Left ventricle myocardium inferior (tissue), 1 donor: ENCODE measurements around the gene ATL2. TPM values are rescaled to one million over a fixed set of nuclear protein-coding genes. Genes with fewer than 3 reads are reported as not detected.

ENCODE experiments used
- DNase-seq: peaks from one replicate; pipeline ENCODE4 v3.0.0-alpha.2; 2020
- H3K27ac ChIP-seq: fragments of 200-600 bp; replicated peaks from 2 replicates; pipeline ENCODE4 v1.8.0; 2021
- H3K27me3 ChIP-seq: fragments of 200-600 bp; 2 replicates; pipeline ENCODE4 v1.8.0; 2021; ENCODE audit warnings: low read depth
- H3K36me3 ChIP-seq: fragments of 200-600 bp; 2 replicates; pipeline ENCODE4 v1.8.0; 2021
- H3K4me1 ChIP-seq: fragments of 200-600 bp; 2 replicates; pipeline ENCODE4 v1.8.0; 2021
- H3K4me3 ChIP-seq: fragments of 200-600 bp; 2 replicates; pipeline ENCODE4 v1.8.0; 2021; ENCODE audit warnings: mild to moderate bottlenecking, moderate library complexity
- H3K9me3 ChIP-seq: fragments of 200-600 bp; replicated peaks from 2 replicates; pipeline ENCODE4 v1.8.0; 2021
- intact Hi-C: fragments of 100-400 bp; cut with micrococcal nuclease; formaldehyde crosslinking; loops from one replicate; pipeline ENCODE4 v1.11.0; 2022
- long read RNA-seq: library from polyadenylated mRNA; unstranded; transcript quantifications from one replicate; pipeline ENCODE4 v2.0.0, GENCODE V29; 2021
- total RNA-seq: library from RNA; stranded (reverse); fragmentation: NEBNext Ultra II Directional; extraction: Animal tissue kit (Norgen Biotek cat#: 25700); gene quantifications from one replicate; pipeline ENCODE4 v1.2.1, GENCODE V29; 2021
- TF ChIP-seq, protein P1 (sequence below): fragments of 200-600 bp; IDR thresholded peaks from 2 replicates; pipeline ENCODE4 v1.8.0; 2021; ENCODE audit warnings: antibody characterized with exemption, mild to moderate bottlenecking, borderline replicate concordance
- donor health status: DM: no; HTN: yes; CAD: no; lungs with severe emphysema.

Gene ATL2
- total RNA-seq, result 28.4 TPM
- long read RNA-seq, transcript ATL2-201 (13 exons, 2,868 nt), result major isoform, 15 of 21 reads
- long read RNA-seq, partial matches to known transcripts, result 2 of 21 reads
- long read RNA-seq, other reads (novel, unspliced or antisense), result 3 of 21 reads

DNA sequence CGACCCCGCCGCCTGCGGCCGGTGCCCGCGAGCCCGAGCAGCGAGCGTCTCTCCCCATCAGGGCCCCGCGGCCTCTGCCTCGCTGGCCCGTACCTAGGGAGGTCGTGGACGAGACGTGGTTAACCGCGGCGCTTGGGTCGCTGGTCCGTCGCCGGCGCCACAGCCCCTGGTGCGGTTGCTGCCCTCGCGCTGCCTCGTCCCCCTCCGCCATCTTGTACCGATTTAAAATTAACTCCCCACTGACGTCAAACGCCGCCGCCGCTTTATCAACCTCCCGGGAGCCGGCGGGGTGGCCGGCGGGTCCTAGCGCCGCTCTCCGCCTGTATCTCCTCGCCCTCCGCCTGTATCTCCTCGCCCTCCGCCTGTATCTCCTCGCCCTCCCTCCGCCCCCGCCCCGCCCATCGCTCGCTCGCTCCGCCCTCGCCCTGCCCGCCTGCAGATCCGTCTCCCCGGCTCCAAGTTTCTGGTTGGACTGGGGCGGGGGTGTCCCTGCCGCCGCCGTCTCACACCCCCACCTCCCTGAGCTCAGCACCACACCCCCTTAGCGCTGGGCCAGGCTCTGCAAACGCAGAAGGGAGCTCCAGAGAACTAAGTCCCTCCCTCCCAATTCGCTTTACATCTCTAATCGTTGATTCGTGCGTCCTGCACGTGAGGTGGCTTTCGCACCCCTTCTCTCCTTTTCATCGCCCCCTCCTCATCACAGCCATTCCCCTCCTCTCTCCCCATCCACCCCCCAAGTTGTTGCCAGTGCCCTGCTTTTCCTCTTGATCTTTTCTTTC lies at the start of gene ATL2:
ATL2 (minus strand) TSS at position 224 of the 779 bp plus-strand sequence; CDS start at position 211, 13 bp downstream.
- H3K4me3 ChIP-seq, result peak within 1 kb of the TSS; percentile 95
- TF ChIP-seq, protein P1, sequence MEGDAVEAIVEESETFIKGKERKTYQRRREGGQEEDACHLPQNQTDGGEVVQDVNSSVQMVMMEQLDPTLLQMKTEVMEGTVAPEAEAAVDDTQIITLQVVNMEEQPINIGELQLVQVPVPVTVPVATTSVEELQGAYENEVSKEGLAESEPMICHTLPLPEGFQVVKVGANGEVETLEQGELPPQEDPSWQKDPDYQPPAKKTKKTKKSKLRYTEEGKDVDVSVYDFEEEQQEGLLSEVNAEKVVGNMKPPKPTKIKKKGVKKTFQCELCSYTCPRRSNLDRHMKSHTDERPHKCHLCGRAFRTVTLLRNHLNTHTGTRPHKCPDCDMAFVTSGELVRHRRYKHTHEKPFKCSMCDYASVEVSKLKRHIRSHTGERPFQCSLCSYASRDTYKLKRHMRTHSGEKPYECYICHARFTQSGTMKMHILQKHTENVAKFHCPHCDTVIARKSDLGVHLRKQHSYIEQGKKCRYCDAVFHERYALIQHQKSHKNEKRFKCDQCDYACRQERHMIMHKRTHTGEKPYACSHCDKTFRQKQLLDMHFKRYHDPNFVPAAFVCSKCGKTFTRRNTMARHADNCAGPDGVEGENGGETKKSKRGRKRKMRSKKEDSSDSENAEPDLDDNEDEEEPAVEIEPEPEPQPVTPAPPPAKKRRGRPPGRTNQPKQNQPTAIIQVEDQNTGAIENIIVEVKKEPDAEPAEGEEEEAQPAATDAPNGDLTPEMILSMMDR, result no peak
- H3K4me1 ChIP-seq, result peaks cover 50% of the 10 kb centered on the region
- H3K9me3 ChIP-seq, result no peaks in the 10 kb centered on the region
- H3K27me3 ChIP-seq, result no peaks in the 10 kb centered on the region
- no peaks in the 10 kb centered on the region for H3K36me3 ChIP-seq
- DNase-seq, result peak; percentile 97
- peak within 1 kb of the TSS; percentile 100 for H3K27ac ChIP-seq
- intact Hi-C loops, result no loop called here

DNA sequence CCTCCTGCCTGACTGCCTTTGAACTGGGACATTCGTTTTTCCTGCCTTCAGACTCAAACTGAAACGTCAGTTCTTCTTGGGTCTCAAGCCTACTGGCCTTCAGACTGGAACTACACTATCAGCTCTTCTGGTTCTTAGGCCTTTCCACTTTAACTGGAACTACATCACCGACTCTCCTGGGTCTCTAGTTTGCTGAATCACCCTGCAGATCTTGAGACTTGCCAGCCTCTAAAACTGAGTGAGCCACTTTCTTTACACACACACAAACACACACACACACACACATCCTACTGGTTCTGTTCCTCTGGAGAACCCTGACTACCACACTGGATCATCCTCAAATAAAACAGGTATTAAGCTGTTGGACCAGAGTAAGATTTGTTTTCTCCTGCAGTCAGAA lies 46.7 kb upstream of the ATL2 start:
- Histone ChIP-seq H3K4me1 (peaks cover 8% of the 10 kb centered on the region), H3K4me3 (no peak overlapping the region), H3K9me3 (no peaks in the 10 kb centered on the region), H3K27me3 (peaks cover under 1% of the 10 kb centered on the region), H3K36me3 (no peaks in the 10 kb centered on the region), H3K27ac (no peak overlapping the region)
- TF ChIP-seq, protein P1, result no peak
- no peak for DNase-seq
- intact Hi-C loops, result no loop called here

DNA sequence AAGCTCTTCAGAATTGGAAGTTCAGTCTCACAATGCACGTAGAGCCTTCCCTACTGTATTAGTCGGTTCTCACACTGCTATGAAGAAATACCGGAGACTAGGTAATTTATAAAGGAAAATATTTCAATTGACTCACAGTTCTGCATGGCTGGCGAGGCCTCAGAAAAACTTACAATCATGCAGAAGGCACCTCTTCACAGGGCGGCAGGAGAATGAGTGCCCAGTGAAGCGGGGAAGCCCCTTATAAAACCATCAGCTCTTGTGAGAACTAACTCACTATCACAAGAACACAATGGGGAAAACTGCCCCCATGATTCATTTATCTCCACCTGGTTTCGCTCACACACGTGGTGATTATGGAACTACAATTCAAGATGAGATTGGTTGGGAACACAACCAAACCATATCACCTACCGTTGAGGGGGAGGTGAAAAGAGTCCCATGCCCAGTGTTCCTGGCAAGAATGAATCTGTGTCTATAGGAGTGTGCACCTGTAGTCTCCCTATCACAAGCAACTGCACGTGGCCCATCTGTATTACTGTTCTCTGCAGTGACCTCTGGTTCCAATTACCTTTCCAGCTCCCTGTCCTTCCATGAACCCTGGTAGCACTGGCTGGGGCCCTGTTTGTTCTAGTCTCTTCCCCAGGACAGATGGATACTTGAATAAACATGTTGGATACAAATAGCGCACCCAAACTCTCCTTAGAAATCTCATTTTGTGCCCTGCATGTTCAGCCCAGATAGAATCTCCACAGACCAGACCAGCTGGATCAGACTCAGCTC lies 44.4 kb upstream of the ATL2 start:
- no peak for DNase-seq
- Histone ChIP-seq H3K9me3 (no peaks in the 10 kb centered on the region), H3K36me3 (no peaks in the 10 kb centered on the region), H3K4me3 (no peak overlapping the region), H3K27me3 (peaks cover 3% of the 10 kb centered on the region), H3K27ac (no peak overlapping the region), H3K4me1 (no peaks in the 10 kb centered on the region)
- TF ChIP-seq, protein P1, result no peak
- intact Hi-C loops, result no loop called here

DNA sequence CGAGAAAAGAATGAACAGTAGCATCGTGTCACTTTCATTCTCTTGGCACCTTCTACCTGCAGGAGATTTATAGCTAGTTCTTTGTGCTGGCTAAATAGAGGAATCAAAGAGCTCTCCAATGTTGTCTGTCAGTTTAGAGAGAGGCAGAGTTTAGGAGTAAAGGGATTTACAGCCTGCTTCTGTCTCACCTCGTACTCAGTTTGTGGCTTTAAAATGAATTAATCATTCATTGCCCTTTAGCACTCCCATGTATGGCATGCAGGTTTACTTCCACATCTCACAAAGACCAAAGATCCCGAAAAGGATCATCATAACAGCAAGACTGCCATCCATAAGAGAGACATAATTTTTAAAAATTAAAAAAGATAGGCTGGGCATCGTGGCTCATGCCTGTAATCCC lies 42.4 kb upstream of the ATL2 start:
- Histone ChIP-seq H3K36me3 (no peaks in the 10 kb centered on the region), H3K9me3 (no peaks in the 10 kb centered on the region), H3K27ac (no peak overlapping the region), H3K27me3 (peaks cover 3% of the 10 kb centered on the region), H3K4me3 (no peak overlapping the region), H3K4me1 (no peaks in the 10 kb centered on the region)
- intact Hi-C loops, result no loop called here
- DNase-seq, result no peak
- TF ChIP-seq, protein P1, result no peak

DNA sequence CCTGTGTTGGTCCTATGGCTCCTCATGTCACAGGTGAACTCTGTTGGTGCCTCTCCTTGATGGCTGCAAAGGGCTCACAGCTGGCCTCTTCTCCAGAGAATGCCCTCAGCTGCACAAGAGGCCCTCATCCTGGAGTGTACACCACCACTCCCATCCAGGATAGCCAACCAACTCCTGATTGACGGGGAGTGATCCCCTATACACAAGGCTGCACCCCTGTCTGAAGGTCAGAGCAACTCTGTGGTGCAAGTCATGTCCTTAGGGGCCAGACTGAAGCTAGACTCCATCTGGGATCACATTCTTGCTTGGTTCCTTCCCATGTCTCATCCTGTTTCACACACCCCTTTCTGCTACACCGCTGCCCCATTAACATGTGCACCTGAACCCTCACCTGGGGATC lies 41.7 kb upstream of the ATL2 start:
- H3K27me3 ChIP-seq, result peaks cover 3% of the 10 kb centered on the region
- H3K27ac ChIP-seq, result no peak overlapping the region
- H3K36me3 ChIP-seq, result no peaks in the 10 kb centered on the region
- no peak overlapping the region for H3K4me3 ChIP-seq
- TF ChIP-seq, protein P1, result no peak
- no peaks in the 10 kb centered on the region for H3K4me1 ChIP-seq
- intact Hi-C loops, result no loop called here
- no peak for DNase-seq
- peaks cover 5% of the 10 kb centered on the region for H3K9me3 ChIP-seq
